MM.1S (cell line): ENCODE data around the gene PLXNA4.

Source experiments
- EZH2 ChIP-seq: fragments of 300-600 bp; sonication (generic); optimal IDR thresholded peaks from 2 replicates; pipeline ENCODE3; 2017; ENCODE audit warnings: low read depth, mild to moderate bottlenecking, antibody characterized with exemption, low read length, mixed read lengths
- EZH2phosphoT487 ChIP-seq: fragments of 300-600 bp; sonication (generic); IDR thresholded peaks from 2 replicates; pipeline ENCODE4 v1.6.1; 2018; ENCODE audit warnings: antibody characterized with exemption, low read length
- TF ChIP-seq, protein P1 (sequence below): fragments of 300-600 bp; sonication (generic); IDR thresholded peaks from 2 replicates; pipeline ENCODE4 v1.5.1; 2016; ENCODE audit warnings: antibody characterized with exemption, low read length, mixed read lengths

DNA sequence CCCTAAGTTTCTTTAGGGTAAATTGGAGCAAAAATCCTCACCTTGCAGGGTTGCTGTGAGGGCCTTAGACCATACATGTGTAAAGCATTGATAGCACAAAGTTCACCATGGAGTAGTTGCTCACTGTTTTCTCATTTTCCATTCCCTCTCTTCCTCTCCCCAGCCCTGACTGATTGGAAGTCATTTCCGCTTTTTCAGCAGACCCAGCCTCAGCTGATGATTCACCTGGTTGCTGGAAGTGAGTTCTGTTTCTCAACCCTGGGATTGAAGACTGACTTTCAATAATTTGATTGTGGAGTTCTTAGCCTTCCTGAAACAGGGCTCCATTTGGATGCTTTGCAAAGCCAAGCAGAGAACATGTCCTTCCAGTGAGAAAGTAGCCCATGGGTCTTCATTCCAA, 107.0 kb downstream of the PLXNA4 start:
- TF ChIP-seq EZH2, result no peak
- TF ChIP-seq, protein P1, sequence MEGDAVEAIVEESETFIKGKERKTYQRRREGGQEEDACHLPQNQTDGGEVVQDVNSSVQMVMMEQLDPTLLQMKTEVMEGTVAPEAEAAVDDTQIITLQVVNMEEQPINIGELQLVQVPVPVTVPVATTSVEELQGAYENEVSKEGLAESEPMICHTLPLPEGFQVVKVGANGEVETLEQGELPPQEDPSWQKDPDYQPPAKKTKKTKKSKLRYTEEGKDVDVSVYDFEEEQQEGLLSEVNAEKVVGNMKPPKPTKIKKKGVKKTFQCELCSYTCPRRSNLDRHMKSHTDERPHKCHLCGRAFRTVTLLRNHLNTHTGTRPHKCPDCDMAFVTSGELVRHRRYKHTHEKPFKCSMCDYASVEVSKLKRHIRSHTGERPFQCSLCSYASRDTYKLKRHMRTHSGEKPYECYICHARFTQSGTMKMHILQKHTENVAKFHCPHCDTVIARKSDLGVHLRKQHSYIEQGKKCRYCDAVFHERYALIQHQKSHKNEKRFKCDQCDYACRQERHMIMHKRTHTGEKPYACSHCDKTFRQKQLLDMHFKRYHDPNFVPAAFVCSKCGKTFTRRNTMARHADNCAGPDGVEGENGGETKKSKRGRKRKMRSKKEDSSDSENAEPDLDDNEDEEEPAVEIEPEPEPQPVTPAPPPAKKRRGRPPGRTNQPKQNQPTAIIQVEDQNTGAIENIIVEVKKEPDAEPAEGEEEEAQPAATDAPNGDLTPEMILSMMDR, result no peak
- TF ChIP-seq EZH2phosphoT487, result no peak
